Activated CD8-positive, alpha-beta memory T cell treated with anti-CD3 and anti-CD28 coated beads for 48 hours (primary cell): Measurements from ENCODE around the gene C3orf20.

Experiments used
- DNase-seq, 3 experiments: peaks; one replicate each; pipeline ENCODE4 v3.0.0-alpha.2; 2020; ENCODE audit warnings: low read depth in 2 of 3, low spot score in 2 of 3

C3orf20 gene

GRCh38 chr3:14772533-14773138, 97.7 kb downstream of the C3orf20 start:
- no peak for DNase-seq

GRCh38 chr3:14773281-14773680, 98.3 kb downstream of the C3orf20 start:
- no peak for DNase-seq

- no peak for DNase-seq
Observed at GRCh38 chr3:14773691-14774128, 98.8 kb downstream of the C3orf20 start.

- no peak for DNase-seq
Observed at GRCh38 chr3:14774431-14774830, 99.5 kb downstream of the C3orf20 start.

DNA sequence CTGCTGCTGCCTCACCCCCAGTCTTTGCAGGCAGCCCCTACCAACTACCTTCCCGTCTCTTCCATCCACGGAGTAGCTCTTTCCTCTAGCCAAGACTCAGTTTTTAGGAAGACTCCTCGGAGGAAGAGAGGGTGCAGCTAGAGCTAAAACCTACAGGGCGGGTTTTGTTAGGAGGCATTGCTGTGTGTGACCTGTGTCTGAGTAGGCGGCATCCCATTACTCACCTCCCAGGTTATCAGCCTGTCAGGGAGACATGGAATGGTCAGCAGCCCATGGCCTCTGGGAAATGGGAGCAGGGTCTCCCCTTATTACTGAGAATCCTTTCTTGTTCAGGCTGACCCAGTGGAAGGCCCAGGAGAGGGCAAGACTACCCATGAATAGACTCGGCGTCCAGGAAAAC, 100.1 kb downstream of the C3orf20 start:
- no peak for DNase-seq

DNA sequence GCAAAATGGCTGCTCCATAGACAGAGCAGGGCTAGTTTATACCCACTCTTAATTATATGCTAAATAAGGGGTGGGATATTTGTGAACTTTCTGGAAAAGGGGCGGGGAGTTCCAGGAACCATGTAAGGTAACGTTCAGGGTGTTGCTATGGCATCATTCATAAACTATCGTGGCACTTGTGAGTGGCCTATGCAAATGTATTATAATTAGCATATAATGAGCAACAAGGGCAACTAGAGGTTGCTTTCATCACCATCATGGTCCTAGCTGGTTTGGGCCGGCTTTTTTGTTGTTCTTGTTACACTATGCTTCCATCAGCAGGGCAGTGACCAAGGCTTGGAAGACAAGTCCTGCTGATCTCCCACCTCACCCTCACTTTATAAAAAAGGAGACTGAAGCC, 100.6 kb downstream of the C3orf20 start:
- DNase-seq = no peak

- DNase-seq = no peak
Observed at GRCh38 chr3:14779069-14779685, 104.2 kb downstream of the C3orf20 start.

- DNase-seq = no peak
Observed at GRCh38 chr3:14780927-14781507, 106.1 kb downstream of the C3orf20 start.

- DNase-seq = no peak
Observed at GRCh38 chr3:14783480-14784086, 108.6 kb downstream of the C3orf20 start.

DNA sequence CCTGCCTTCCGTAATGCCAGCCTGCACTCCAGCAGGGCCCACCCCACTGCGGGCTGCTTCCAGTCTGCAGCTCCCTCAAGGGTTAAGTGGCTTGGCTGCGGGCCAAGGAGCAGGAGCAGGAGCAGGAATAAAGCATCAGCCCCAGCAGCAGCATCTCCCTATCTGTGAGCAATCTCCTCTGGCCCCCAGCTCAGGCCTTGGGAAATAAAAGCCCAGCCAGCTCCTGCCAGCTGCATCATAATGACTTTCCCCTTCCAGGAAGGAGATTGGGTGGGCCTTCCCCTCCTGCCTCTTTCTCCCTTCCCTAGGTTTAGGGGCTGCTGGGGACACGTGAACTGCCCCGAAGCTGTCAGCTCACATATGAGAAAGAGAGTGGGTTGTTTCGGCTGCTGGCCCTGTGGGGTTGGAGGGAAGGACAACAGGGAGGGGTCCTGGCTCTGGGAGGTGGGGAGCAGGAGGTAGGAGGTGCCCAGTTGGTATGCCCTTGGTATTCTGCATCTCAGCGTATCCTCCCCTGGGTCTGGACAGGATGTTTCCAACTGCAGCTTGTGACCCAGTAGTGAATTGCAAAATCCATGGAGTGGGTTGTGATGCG, 109.2 kb downstream of the C3orf20 start:
- DNase-seq = no peak

DNA sequence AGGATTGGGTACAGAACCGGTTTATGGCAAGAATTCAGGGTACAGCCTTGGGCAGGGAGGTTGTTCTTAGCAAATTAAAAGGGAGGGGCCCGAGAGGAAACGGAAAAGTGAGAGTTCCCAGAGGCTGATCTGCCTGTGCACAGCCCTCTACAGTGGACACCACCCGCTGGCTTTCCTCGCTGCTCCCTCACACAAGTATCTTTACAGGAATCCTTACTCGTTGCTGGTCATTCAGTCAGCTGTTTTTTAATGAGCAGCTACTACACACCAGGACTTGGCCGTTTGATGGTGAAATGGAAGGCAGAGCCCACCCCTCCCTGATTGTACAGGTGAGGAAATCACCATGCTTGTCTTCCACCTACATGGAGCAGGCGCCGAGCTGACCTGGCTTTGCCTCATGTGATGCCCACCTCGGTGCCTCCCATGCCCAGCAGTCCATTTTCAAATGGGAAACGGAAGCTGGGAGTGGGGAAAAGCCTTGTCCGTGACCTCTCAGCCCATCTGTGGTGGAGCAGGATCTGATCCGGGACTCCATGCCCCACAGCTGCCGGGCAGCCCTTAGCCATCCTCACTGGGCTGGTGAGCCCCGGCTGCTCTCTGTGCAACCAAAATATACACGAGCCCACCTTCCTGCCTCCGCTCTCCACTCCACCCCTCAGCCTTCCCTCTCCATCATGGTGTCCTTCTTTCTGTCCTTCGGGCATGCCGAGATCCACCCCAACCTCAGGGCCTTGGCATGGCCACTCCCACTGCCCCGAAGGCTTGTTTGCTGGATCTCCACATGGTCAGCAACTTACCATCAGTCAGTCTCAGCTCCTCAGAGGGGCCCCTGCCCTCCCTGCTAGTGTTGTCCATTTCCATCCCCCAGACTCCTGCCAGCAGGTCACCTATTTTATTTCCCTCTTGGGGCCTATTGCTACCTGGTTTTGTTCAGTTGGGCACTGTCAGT, 110.5 kb downstream of the C3orf20 start:
- no peak for DNase-seq

DNA sequence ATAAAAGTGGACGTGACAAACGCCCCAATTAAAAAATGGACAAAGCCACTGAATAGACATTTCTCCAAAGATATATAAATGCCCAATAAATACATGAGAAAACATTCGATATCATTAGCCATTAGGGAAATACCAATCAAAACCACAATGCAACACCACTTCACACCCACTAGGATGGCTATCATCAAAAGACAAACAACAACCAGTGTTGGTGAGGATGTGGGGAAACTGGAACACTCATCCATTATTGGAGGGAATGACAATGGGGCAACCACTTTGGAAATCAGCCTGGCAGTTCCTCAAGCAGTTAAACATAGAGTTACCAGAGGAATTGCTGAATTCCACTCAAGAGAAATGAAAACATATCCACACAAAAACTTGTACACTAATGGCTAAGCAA, 111.4 kb downstream of the C3orf20 start:
- no peak for DNase-seq

GRCh38 chr3:14787630-14788029, 112.7 kb downstream of the C3orf20 start:
- DNase-seq = no peak

DNA sequence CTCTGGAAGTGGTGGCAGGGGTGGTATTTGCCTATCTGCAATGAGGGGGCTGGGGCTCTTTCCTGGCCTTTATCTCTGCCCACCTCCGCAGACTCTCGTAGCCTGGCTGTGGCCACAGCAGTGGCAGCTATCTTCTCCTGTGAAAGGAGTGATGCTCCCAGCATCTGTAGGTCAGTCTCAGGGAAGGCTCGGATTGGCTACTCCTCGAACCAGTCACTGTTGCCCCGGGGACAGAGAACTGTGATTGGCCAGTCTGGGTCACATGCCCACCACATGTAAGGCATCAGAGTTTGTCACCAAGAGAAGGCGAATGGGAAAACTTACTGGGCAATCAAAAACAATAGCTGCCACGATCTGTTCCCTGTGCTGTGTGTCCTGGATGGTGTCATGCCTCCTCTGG, 113.7 kb downstream of the C3orf20 start:
- DNase-seq = no peak

GRCh38 chr3:14789221-14789620, 114.3 kb downstream of the C3orf20 start:
- DNase-seq = no peak

GRCh38 chr3:14789640-14790285, 114.8 kb downstream of the C3orf20 start:
- no peak for DNase-seq

- peak in 2 of 3 experiments; percentile 8 to 26 for DNase-seq
Observed at GRCh38 chr3:14791343-14791945, 116.5 kb downstream of the C3orf20 start.

DNA sequence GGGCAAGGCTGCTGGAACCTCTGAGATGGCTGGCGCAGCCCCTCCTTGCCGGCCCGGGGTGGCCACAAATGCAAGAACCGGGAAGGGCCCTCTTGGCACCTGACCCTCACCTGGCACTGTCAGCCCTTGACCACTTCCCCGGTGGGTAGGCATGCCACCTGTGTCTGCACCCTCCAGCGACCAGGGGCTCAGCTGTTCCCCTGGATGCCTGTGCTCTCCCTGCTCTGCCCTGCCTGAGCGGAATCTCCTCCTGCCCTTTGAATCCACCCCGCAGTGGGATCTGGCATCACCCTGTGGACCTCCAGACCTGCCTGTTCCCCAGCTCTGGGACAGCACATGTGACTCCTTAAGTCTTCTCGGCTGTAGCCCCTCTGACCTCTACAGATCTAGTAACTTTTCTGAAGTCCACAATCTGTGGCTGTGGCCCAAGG, 117.8 kb downstream of the C3orf20 start:
- DNase-seq = no peak

DNA sequence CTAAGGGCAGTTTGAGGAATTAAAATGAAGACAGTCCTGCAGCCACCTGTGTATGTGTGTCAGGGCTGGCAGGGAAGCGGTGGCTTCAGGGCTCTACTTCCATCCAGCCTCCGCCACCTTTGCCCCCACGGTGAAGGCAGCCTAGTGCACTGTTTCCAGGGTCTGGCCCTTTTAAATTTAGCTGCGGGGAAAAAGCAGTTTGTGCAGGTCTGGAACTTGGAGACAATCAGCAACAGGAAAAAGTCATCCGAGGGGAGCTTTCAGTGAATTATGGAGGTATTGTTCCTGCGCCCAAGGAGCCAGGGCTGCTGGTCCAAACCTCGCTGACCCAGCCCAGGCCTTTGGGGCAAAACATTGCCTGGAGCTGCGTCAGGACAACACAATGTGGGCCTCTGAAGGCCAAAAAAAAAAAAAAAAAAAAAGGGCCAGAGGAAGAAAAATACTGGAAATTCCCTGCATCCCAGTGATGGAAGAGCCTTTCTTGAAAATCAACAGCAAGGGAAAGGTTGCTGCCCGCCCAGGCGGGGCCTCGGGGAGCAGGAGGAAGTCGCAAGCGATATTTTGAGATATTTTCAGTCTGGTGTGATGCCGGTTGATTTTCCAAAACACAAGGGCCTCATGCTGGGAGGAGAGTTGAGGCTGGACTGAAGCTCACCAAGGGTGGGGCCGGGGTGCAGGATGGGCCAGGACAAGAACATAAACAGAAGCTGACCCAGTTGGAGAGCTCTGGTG, 118.4 kb downstream of the C3orf20 start:
- DNase-seq = no peak
